Epidermal melanocyte (primary cell): ENCODE results near the gene ASGR2.

Experiments used
- DNase-seq: peaks from one replicate; pipeline ENCODE4 v3.0.0; 2011; ENCODE audit warnings: low spot score; ENCODE audit not compliant: insufficient read length

Gene ASGR2

GRCh38 chr17:7064261-7064660 lies 50.4 kb downstream of the ASGR2 start:
- DNase-seq = no peak

- no peak for DNase-seq
These were observed 51.0 kb downstream of the ASGR2 start for GRCh38 chr17:7063518-7064094.

GRCh38 chr17:7060165-7060891 lies 54.3 kb downstream of the ASGR2 start:
- no peak for DNase-seq

- DNase-seq = no peak
These were observed 55.7 kb downstream of the ASGR2 start for GRCh38 chr17:7058831-7059447.

GRCh38 chr17:7056386-7056785 lies 58.2 kb downstream of the ASGR2 start:
- DNase-seq = no peak
